ENCODE data around the gene GABRQ. TPM values are rescaled to one million over a fixed set of nuclear protein-coding genes. Genes with fewer than 3 reads are reported as not detected.
A peak's percentile ranks its signal among the peaks of the same experiment; 100 is the strongest.

Gene GABRQ
- total and polyA plus RNA-seq, 2 experiments from 2014 or later, result not detected

DNA sequence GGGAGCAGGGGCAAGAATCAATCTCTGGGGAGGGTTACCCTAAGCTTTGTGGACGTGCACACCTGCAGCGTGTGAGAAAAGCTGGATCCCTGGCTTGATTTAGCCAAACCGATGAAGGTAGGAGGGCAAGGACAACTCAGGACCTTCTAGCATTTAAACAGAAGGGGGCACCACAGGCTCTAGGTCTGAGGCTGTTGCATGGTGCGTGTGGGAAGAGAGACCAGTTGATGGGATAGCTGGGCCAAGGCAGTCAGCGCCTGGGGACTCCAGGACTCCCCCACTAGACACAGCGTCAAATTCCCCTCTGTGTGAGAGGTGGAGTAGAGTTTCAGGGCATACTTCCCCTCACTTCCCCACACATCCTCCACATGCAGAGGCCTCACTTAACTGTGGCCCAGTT is 4.3 kb downstream of the GABRQ start:
- Histone ChIP-seq H3K36me3 (ENCODE audit: low read depth) (no peaks in the 10 kb centered on the region), H3K27me3 (replicated peaks; ENCODE audit: insufficient read depth) (peaks cover 11% of the 10 kb centered on the region; the same call in 1 of the 2 replicates), H2AFZ (no peak overlapping the region), H3K4me1 (ENCODE audit: insufficient read depth) (no peaks in the 10 kb centered on the region), H3K4me3 (no peak overlapping the region), H3F3A (ENCODE audit: insufficient read depth) (no peaks in the 10 kb centered on the region), H4K20me1 (ENCODE audit: insufficient read depth) (no peaks in the 10 kb centered on the region), H3K79me2 (ENCODE audit: insufficient read depth) (no peaks in the 10 kb centered on the region), H3K9me2 (ENCODE audit: insufficient read depth) (no peaks in the 10 kb centered on the region), H3K4me2 (ENCODE audit: unreplicated experiment) (no peak overlapping the region), H3K9me3 (ENCODE audit: low read depth) (no peaks in the 10 kb centered on the region), H3K9ac (no peak overlapping the region), H3K27ac (no peak overlapping the region)
- peak; percentile 21 for DNase-seq
- 86 to 88% methylated on average over 3 to 6 of the region's 6 CpGs for WGBS, 2 experiments (ENCODE audit: low coverage in 1 of 2, low lambda C conversion rate in 2 of 2, missing lambda C conversion rate in 2 of 2)
- TF ChIP-seq EZH2 (IDR thresholded peaks at IDR 0.05; ENCODE audit: insufficient read depth, poor library complexity, severe bottlenecking) (no peak), EZH2phosphoT487 (IDR thresholded peaks at IDR 0.05; ENCODE audit: insufficient read depth, low read depth) (no peak)
- in situ Hi-C loops (cut with MboI), result loop anchor here (25.0 kb wide), 1 partner anchor 880 kb away; no protein-coding TSS in a partner anchor

DNA sequence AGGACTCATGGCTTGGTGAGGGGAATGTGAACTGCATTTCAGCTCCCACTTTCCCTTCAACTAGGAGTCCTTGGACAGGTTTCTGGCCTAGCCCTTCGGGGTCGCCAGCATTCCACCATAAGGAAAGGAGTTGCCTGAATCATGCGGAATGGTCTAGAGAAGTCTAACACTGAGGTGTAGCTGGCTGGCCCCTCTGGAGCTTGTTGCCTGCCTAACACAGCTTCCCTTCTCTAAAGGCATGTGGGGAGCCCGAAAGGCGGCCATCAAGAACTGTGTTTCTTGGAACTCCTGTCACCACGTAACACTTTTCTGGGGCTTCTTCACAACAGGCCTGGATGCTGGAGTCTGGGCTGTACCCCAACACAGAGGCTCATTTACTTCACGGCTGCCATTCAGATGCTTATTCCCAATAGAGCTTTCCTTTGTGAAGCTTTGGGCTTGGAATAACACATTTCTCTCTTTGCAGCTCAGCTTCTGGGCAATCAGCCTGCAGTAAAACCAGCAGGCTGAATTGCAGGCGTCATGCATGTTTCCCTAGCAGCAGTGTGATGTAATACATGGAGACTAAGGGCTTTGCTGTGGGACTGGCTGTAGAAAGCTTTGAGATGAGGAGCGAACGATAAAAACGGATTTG is 5.4 kb downstream of the GABRQ start:
- in situ Hi-C loops (cut with MboI), result loop anchor here (25.0 kb wide), 1 partner anchor 881 kb away; no protein-coding TSS in a partner anchor
- WGBS, 2 experiments (ENCODE audit: low coverage in 1 of 2, low lambda C conversion rate in 2 of 2, missing lambda C conversion rate in 2 of 2), result 68 to 70% methylated on average over 7 to 11 of the region's 11 CpGs
- H3K36me3 ChIP-seq (ENCODE audit: low read depth), result no peaks in the 10 kb centered on the region
- H3K27ac ChIP-seq, result no peak overlapping the region
- H3K4me2 ChIP-seq (ENCODE audit: unreplicated experiment), result no peak overlapping the region
- TF ChIP-seq EZH2phosphoT487 (IDR thresholded peaks at IDR 0.05; ENCODE audit: insufficient read depth, low read depth) (no peak), EZH2 (IDR thresholded peaks at IDR 0.05; ENCODE audit: insufficient read depth, poor library complexity, severe bottlenecking) (no peak)
- H3K4me3 ChIP-seq, result no peak overlapping the region
- H3K9ac ChIP-seq, result no peak overlapping the region
- no peaks in the 10 kb centered on the region for H3F3A ChIP-seq (ENCODE audit: insufficient read depth)
- no peaks in the 10 kb centered on the region for H3K4me1 ChIP-seq (ENCODE audit: insufficient read depth)
- H3K9me2 ChIP-seq (ENCODE audit: insufficient read depth), result no peaks in the 10 kb centered on the region
- DNase-seq, result no peak
- H3K9me3 ChIP-seq (ENCODE audit: low read depth), result no peaks in the 10 kb centered on the region
- H2AFZ ChIP-seq, result no peak overlapping the region
- peaks cover 9% of the 10 kb centered on the region; the same call in 1 of the 2 replicates for H3K27me3 ChIP-seq (replicated peaks; ENCODE audit: insufficient read depth)
- H4K20me1 ChIP-seq (ENCODE audit: insufficient read depth), result no peaks in the 10 kb centered on the region
- no peaks in the 10 kb centered on the region for H3K79me2 ChIP-seq (ENCODE audit: insufficient read depth)

DNA sequence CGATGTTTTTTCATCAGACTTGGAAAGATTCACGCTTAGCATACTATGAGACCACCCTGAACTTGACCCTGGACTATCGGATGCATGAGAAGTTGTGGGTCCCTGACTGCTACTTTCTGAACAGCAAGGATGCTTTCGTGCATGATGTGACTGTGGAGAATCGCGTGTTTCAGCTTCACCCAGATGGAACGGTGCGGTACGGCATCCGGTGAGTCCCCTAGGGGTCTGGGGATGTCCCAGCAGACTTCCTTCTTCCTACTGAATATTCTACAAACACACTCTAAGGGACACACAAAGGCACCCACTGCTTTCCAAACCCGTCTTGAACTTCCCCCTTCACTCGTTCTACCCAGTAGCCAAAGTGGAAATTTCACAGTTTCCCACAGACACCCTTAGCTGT is 9.3 kb downstream of the GABRQ start:
- H3K9me3 ChIP-seq (ENCODE audit: low read depth), result no peaks in the 10 kb centered on the region
- no peaks in the 10 kb centered on the region for H3K4me1 ChIP-seq (ENCODE audit: insufficient read depth)
- no peaks in the 10 kb centered on the region for H3F3A ChIP-seq (ENCODE audit: insufficient read depth)
- no peaks in the 10 kb centered on the region for H3K79me2 ChIP-seq (ENCODE audit: insufficient read depth)
- H2AFZ ChIP-seq, result no peak overlapping the region
- no peak overlapping the region for H3K9ac ChIP-seq
- 74 to 76% methylated on average over 12 of the region's 12 CpGs for WGBS, 2 experiments (ENCODE audit: low coverage in 1 of 2, low lambda C conversion rate in 2 of 2, missing lambda C conversion rate in 2 of 2)
- H3K27me3 ChIP-seq (replicated peaks; ENCODE audit: insufficient read depth), result no peaks in the 10 kb centered on the region
- no peaks in the 10 kb centered on the region for H3K36me3 ChIP-seq (ENCODE audit: low read depth)
- no peaks in the 10 kb centered on the region for H3K9me2 ChIP-seq (ENCODE audit: insufficient read depth)
- no peak overlapping the region for H3K4me2 ChIP-seq (ENCODE audit: unreplicated experiment)
- no peaks in the 10 kb centered on the region for H4K20me1 ChIP-seq (ENCODE audit: insufficient read depth)
- no peak overlapping the region for H3K27ac ChIP-seq
- in situ Hi-C loops (cut with MboI), result loop anchor here (25.0 kb wide), 1 partner anchor 885 kb away; no protein-coding TSS in a partner anchor
- TF ChIP-seq EZH2 (IDR thresholded peaks at IDR 0.05; ENCODE audit: insufficient read depth, poor library complexity, severe bottlenecking), result no peak
- TF ChIP-seq EZH2phosphoT487 (IDR thresholded peaks at IDR 0.05; ENCODE audit: insufficient read depth, low read depth), result no peak
- H3K4me3 ChIP-seq, result no peak overlapping the region
- DNase-seq, result no peak

DNA sequence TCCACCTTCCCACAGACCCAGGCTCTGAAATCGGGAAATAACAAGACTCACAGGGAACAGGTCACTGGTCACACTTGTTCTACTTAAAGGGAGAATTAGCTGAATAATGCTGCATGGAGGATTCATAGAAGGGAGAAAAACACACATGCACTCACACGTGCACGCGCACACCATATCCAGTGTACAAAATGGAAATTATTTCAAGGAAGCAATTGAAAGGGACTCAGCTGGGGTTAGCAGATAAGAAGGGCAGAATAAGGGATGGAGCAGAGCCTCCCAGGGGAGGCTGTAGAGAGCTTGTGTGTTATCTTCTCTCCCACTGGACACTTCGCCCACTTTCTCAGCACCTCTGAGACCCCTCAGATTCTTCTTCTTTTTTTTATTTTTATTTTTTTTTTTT is 10.3 kb downstream of the GABRQ start:
- Histone ChIP-seq H3K4me1 (ENCODE audit: insufficient read depth) (no peaks in the 10 kb centered on the region), H4K20me1 (ENCODE audit: insufficient read depth) (no peaks in the 10 kb centered on the region), H3K9me3 (ENCODE audit: low read depth) (no peaks in the 10 kb centered on the region), H3K9me2 (ENCODE audit: insufficient read depth) (no peaks in the 10 kb centered on the region), H3K27ac (no peak overlapping the region), H3F3A (ENCODE audit: insufficient read depth) (no peaks in the 10 kb centered on the region), H3K4me2 (ENCODE audit: unreplicated experiment) (no peak overlapping the region), H2AFZ (no peak overlapping the region), H3K9ac (no peak overlapping the region), H3K36me3 (ENCODE audit: low read depth) (no peaks in the 10 kb centered on the region), H3K4me3 (no peak overlapping the region), H3K27me3 (replicated peaks; ENCODE audit: insufficient read depth) (no peaks in the 10 kb centered on the region), H3K79me2 (ENCODE audit: insufficient read depth) (no peaks in the 10 kb centered on the region)
- in situ Hi-C loops (cut with MboI), result loop anchor here (25.0 kb wide), 1 partner anchor 886 kb away; no protein-coding TSS in a partner anchor
- DNase-seq, result no peak
- 73 to 76% methylated on average over 5 of the region's 5 CpGs for WGBS, 2 experiments (ENCODE audit: low coverage in 1 of 2, low lambda C conversion rate in 2 of 2, missing lambda C conversion rate in 2 of 2)
- TF ChIP-seq EZH2 (IDR thresholded peaks at IDR 0.05; ENCODE audit: insufficient read depth, poor library complexity, severe bottlenecking), result no peak
- no peak for TF ChIP-seq EZH2phosphoT487 (IDR thresholded peaks at IDR 0.05; ENCODE audit: insufficient read depth, low read depth)
